ENCODE measurements around the gene RAPSN.

Gene RAPSN

GRCh38 chr11:47387944-47388696, 60.8 kb downstream of the RAPSN start:
- no peak for DNase-seq

Data from midbrain (tissue), 1 donor.